Uterus (tissue), 2 donors: ENCODE results near the gene PSMD7.

Experiments used
- CTCF ChIP-seq, 4 experiments: fragments of 200-600 bp in 2 of 4; fragments of 450-650 bp in 2 of 4; sonication (generic) in 2 of 4; IDR thresholded peaks; one replicate each; pipeline ENCODE4 v1.5.1; 2016 to 2019; ENCODE audit warnings: antibody characterized with exemption in 4 of 4, mild to moderate bottlenecking in 2 of 4, moderate library complexity in 1 of 4
- POLR2A ChIP-seq, 2 donors: fragments of 450-650 bp; IDR thresholded peaks; one replicate each; pipeline ENCODE4 v1.6.1; 2016; ENCODE audit warnings: antibody characterized with exemption in 2 of 2, mild to moderate bottlenecking in 1 of 2, moderate library complexity in 1 of 2

GRCh38 chr16:74279266-74279665 lies 17.3 kb upstream of the PSMD7 start:
- TF ChIP-seq CTCF (IDR thresholded peaks at IDR 0.05): no peak
- TF ChIP-seq POLR2A (IDR thresholded peaks at IDR 0.05): no peak
